ENCODE measurements around the gene TTYH2.

The TTYH2 gene

GRCh38 chr17:74249590-74250270, 36.4 kb downstream of the TTYH2 start:
- Mint-ChIP-seq H3K9me3 (no peaks in the 10 kb centered on the region), H3K27me3 (ENCODE audit: low read depth) (peaks cover 7% of the 10 kb centered on the region), H3K4me3 (no peak overlapping the region), H3K36me3 (ENCODE audit: low read depth) (peaks cover 18% of the 10 kb centered on the region), H3K4me1 (peaks cover 54% of the 10 kb centered on the region), H3K27ac (peak overlapping the region; percentile 41 to 58 (median 52))
- TF ChIP-seq CTCF (IDR thresholded peaks at IDR 0.05; ENCODE audit: unreplicated experiment in 3 of 3), result no peak

- peak overlapping the region in 1 of 3 experiments; percentile 4 for H3K4me3 Mint-ChIP-seq
- no peaks in the 10 kb centered on the region for H3K9me3 Mint-ChIP-seq
- no peak for TF ChIP-seq CTCF (IDR thresholded peaks at IDR 0.05; ENCODE audit: unreplicated experiment in 3 of 3)
- H3K36me3 Mint-ChIP-seq (ENCODE audit: low read depth), result peaks cover 18% of the 10 kb centered on the region
- peaks cover 51% of the 10 kb centered on the region for H3K4me1 Mint-ChIP-seq
- H3K27ac Mint-ChIP-seq, result peak overlapping the region; percentile 41 to 58 (median 52)
- peaks cover 7% of the 10 kb centered on the region for H3K27me3 Mint-ChIP-seq (ENCODE audit: low read depth)
Measured at GRCh38 chr17:74250324-74250995, 37.1 kb downstream of the TTYH2 start.

- Mint-ChIP-seq H3K27ac (peak overlapping the region in 2 of 3 experiments; percentile 30 to 58), H3K4me3 (peak overlapping the region in 1 of 3 experiments; percentile 4), H3K36me3 (ENCODE audit: low read depth) (peaks cover 15% of the 10 kb centered on the region), H3K27me3 (ENCODE audit: low read depth) (peaks cover 7% of the 10 kb centered on the region), H3K4me1 (peaks cover 45% of the 10 kb centered on the region), H3K9me3 (no peaks in the 10 kb centered on the region)
- TF ChIP-seq CTCF (IDR thresholded peaks at IDR 0.05; ENCODE audit: unreplicated experiment in 3 of 3), result no peak
Measured at GRCh38 chr17:74251051-74251450, 37.7 kb downstream of the TTYH2 start.

- H3K27ac Mint-ChIP-seq, result peak overlapping the region in 2 of 3 experiments; percentile 17 to 58
- TF ChIP-seq CTCF (IDR thresholded peaks at IDR 0.05; ENCODE audit: unreplicated experiment in 3 of 3), result no peak
- peaks cover 13% of the 10 kb centered on the region for H3K36me3 Mint-ChIP-seq (ENCODE audit: low read depth)
- H3K27me3 Mint-ChIP-seq (ENCODE audit: low read depth), result peaks cover 7% of the 10 kb centered on the region
- H3K9me3 Mint-ChIP-seq, result no peaks in the 10 kb centered on the region
- H3K4me3 Mint-ChIP-seq, result peak overlapping the region in 1 of 3 experiments; percentile 39
- H3K4me1 Mint-ChIP-seq, result peaks cover 40% of the 10 kb centered on the region
Measured at GRCh38 chr17:74251569-74251968, 38.2 kb downstream of the TTYH2 start.

- no peak for TF ChIP-seq CTCF (IDR thresholded peaks at IDR 0.05; ENCODE audit: unreplicated experiment in 3 of 3)
- Mint-ChIP-seq H3K4me3 (no peak overlapping the region), H3K27ac (peak overlapping the region in 1 of 3 experiments; percentile 58), H3K4me1 (peaks cover 37% of the 10 kb centered on the region), H3K27me3 (ENCODE audit: low read depth) (peaks cover 7% of the 10 kb centered on the region), H3K9me3 (no peaks in the 10 kb centered on the region), H3K36me3 (ENCODE audit: low read depth) (peaks cover 11% of the 10 kb centered on the region)
Measured at GRCh38 chr17:74252211-74252610, 38.8 kb downstream of the TTYH2 start.

Measured in nephron (organoid).